ENCODE data around the gene CAMKMT.

DNA sequence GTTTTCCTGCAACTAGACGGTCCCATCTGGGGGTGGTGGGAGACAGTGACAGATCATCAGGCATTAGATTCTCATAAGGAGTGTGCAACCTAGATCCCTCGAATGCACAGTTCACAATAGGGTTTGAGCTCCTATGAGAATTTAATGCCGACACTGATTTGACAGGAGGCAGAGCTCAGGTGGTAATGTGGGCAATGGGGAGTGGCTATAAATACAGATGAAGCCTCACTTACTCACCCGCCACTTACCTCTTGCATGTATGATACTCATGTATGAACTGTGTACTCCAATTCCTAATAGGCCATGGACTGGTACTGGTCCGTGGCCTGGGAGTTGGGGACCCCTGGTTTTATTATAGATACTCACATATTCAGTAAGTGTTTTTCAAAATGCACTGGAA is 457.3 kb downstream of the CAMKMT start:
- TF ChIP-seq, protein P1, sequence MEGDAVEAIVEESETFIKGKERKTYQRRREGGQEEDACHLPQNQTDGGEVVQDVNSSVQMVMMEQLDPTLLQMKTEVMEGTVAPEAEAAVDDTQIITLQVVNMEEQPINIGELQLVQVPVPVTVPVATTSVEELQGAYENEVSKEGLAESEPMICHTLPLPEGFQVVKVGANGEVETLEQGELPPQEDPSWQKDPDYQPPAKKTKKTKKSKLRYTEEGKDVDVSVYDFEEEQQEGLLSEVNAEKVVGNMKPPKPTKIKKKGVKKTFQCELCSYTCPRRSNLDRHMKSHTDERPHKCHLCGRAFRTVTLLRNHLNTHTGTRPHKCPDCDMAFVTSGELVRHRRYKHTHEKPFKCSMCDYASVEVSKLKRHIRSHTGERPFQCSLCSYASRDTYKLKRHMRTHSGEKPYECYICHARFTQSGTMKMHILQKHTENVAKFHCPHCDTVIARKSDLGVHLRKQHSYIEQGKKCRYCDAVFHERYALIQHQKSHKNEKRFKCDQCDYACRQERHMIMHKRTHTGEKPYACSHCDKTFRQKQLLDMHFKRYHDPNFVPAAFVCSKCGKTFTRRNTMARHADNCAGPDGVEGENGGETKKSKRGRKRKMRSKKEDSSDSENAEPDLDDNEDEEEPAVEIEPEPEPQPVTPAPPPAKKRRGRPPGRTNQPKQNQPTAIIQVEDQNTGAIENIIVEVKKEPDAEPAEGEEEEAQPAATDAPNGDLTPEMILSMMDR (IDR thresholded peaks at IDR 0.05) = no peak
- no peak for TF ChIP-seq POLR2A (IDR thresholded peaks at IDR 0.05)
